Urothelium cell line (cell line): ENCODE results near the gene ARHGEF19.
"Not testable (repeated sequence)": the region's sequence is repeated elsewhere in the genome, so short reads cannot be mapped to it uniquely, and the experiment has no call there.

Experiments used
- DNase-seq: peaks from one replicate; pipeline ENCODE4 v3.0.0; 2011; ENCODE audit warnings: low spot score, mixed read lengths
- FAIRE-seq: peaks from 2 replicates; lab custom pipeline; 2011; peaks lifted over from hg19 to GRCh38; lab: Jason Lieb, UNC

The ARHGEF19 gene

DNA sequence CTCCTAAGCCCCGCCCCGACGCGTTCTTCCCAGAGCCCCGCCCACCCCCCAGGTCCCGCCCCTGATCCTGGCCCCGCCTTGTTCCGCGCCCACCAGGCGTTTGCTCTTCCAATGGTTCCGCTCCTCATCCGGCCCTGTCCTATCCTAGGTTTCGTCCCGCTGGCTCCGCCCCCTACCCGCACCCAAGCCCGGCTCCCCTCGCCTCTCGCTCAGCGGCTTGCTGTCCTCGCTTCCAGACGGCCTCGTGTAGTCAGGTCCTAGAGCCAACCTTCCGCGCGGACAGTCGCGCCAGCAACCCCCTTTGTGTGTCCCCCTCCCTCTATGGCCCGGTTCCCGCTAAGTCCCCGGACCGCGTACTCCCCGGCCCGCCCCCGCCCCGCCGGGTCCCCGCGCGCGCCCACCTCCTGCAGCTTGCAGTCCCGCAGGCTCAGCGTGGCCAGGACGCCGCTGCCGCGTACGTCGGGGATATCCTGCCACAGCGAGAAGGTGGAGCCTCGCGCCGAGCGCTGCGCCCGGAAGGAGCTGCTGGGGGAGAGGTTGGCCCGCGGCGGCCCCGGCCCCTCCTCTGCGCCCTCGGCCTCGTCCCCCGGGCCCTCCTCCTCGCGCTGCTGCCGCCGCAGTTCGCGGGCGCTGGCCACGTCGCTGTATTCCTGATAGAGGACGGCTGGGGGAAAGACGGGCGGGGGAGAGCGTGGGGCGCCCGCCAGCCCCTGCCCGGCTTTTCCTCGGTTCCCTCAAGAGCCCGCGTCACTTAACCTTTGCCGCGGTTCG is 5.7 kb downstream of the ARHGEF19 start:
- peak; percentile 98 for DNase-seq
- peak; percentile 92 for FAIRE-seq

DNA sequence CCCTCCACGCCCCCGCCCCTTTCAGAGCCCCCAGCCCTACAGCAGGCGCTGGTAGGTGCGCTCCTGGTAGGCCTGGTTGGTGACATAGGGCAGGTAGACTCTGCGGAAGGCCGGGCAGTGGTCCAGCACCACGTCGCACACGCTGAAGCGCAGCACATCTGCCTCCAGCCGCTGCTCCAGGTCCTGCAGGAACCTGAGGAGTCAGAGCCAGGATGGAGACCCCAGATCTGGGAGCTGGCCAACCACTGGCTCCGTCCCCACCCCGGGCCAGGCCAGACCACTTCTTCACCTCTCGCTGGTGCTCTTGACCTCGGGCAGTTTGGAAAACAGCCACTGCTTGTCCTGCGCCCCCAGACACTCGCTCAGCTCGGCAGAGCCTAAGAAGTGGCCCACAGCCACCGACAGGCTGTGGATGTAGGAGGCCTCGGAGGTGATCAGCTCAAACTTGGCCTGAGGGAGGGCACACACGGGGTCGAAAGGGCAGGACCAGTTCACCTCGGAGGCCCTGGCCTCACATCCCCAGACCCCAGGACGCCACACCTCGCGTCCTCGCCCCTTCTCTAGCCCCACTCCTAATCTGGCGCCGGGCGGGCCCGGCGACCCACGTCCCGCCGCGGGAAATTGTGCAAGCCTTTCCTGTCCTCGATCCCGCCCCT is 6.4 kb downstream of the ARHGEF19 start:
- DNase-seq (peak; percentile 25), FAIRE-seq (peak; percentile 5)

DNA sequence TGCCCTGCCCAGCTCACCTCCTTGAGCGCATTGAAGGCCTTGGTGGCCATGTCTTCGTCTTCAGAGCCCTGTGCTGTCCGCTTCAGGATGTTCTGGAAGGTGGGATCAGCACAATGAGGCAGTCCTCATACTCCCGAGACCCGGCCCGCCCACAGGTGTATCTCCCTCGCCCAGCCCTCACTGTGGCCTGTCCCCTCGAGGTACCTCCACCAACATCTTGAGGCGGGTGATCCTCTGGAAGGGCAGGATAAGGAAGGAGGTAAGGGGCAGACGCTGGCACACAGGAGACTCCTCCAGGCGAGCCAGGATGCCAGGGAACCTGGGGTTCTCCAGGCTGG is 7.1 kb downstream of the ARHGEF19 start:
- no peak for DNase-seq
- FAIRE-seq = no peak

DNA sequence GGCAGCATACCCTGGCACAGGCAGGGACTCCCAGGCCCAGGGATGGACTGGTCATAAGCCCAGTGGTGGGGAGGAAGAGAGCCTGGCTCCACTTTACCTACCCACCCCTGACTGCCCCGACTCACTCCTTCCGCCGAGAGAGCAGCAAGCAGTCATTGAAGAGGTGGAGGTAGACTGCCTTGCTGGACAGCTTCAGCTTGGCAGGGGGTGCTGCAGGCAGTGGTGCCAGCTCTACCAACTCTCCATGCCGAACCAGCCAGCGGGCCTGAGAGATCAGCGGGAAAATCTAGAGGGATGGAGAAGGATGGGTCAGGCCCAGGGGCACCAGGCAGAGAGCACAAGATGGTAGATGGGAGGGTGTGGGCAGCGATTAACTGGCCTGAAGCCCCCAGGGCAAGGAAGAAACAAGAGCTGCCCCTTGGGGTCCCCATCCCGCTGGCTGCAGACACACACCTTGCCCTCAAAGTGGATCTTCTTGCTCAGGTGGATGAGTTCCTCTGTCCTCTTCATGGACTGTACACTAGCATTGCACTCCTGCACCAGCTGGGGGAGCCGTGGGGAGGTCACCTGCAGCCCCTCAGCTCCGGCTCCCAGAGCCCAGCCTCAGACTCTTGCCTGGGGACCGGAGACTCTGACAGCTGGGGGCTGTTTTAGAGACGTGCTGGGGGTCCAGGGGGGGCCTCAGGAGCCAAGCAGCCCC is 7.7 kb downstream of the ARHGEF19 start:
- no peak for FAIRE-seq
- DNase-seq = no peak

DNA sequence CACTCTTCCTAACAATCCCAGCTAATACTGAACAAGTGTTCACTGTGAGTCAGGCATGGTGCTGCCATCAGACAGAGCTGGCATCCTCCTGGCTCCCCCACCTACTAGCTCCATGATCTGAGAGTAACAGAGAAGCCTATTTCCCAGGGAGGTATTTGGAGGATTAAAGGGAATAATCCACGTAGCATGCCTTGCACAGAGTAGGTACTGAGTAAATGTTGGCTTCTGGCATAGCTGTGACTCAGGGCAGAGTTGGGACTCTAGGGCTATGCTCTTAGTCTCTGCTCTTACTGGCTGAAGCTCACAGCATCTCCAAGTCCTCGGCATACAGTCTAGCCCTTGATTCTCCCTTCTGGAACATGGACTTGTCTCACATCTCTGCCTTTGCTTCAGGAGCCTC is 8.2 kb downstream of the ARHGEF19 start:
- no peak for FAIRE-seq
- DNase-seq = no peak

DNA sequence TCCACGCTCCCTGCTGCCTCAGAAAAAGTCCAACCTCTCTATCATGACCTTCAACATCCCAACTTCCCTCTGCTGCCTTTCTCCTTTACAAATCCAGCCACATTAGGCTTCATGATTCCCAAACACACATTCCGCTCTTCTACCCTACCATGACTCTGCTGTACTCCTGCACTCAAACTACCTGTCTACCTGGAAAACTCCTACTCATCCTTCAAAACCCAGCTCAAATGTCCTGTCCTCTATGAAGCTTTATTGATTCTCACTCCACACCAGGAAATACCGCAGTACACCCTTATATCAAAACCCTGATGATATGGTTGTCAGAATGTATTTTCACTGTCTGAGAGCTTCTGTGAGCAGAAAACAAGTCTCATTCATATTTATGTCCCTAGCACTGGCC is 8.9 kb downstream of the ARHGEF19 start:
- DNase-seq (no peak), FAIRE-seq (no peak)

DNA sequence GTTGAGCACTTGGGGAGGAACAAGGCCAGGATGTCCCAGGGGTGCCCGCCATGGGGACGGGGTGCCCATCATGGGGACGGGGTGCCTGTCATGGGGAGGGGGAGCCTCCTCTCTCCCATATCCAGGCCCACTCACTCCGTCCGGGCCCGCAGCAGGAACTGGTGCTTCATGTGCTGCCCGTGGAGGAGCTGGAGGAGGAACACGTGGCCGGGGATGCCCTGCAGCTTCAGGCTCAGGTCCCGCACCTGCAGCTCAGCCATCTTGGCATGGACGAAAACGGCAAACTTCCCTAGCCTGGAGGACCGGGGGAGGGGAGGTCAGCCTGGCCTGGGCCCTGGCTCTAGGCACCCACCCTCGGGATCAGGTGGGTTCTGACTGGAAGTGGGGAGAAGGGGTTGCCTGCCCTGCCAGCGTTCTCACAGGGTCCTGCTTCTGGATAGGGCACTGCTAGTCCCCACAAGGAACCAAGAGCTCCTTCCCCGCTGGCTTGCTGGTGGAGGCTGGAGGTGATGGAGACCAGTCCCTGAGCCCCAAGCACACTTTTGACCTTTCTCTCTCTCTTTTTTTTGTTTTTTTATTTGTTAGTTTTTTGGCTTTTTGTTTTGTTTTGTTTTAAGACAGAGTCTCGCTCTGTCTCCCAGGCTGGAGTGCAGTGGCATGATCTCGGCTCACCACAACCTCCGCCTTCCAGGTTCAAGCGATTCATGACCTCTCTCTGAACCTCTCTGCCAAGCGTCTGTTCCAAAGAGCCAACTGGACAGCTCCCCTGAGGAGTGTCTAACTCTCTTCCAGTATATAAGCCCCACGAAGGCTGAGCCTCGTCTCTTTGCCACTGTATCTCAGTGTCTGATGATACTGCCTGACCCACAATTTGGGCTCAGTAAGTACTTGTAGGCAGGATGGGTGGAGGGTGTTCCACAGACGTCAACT is 9.9 kb downstream of the ARHGEF19 start:
- no peak for FAIRE-seq
- no peak for DNase-seq

DNA sequence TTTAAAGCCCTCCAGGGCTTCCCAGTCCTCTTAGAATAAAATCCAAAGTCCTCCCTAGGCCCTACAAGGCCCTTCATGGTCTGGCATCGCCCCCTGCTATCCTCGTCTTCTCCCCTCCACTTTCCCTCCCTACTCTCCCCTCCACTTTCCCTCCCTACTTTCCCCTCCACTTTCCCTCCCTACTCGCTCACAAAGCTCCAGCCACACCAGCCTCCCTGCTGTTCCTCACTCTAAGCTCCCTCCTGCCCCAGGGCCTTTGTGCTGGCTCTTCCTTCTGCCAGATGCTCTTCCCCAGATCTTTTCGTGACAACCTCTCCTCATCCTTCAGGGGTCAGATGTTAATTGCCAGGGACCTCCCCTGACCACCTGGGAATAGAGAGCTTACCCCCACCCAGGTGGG is 12.8 kb downstream of the ARHGEF19 start:
- FAIRE-seq (no peak), DNase-seq (no peak)

DNA sequence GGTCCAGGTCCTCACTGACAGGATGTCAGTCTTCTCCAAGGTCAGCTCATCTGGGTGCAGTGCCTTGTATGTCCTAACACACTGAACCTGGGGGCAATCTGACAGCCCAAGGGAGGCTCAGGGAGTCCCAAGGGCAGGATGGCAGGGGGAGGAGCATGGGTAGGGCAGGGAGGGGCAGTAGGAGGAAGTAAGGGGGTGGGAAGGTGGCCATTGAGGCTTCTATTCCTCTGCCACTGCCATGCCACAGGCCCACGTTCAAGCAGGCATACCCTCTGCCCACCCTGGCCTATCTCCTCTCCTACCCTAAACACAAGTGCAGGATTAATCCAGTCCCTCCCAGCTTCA is 13.3 kb downstream of the ARHGEF19 start:
- DNase-seq = no peak
- no peak for FAIRE-seq

DNA sequence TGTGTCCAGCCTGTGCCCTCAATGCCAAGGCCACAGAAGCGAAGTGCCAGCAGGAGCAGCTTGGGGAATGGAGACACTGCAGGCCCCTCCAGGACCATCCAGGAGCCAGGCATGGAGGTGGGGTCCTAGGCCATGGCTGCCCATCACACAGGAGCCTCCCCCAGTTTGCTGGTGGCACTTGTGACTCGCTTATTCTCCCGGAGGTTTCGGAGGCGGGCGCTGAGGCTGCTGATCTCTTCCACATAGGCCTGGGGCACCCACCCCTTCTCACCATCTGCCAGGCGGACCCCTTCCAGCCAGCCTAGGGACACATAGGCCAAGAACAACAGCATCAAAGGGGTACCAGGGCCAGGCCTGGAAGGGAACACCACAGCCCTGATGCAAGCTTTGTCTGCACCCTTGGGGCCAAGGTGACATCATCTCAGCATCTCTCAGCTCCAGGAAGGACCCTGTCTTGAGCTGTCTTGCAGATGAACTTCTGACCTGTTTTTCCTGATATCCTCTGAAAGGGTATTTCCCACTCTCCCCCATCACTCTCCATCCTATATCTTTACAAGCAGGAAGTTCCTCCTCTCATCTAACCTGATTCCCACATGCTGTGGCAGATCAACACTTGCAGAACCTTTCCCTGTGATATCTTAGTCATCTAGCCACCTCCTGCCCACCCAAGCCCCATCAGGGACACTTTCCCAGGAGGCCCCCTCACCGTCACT is 13.9 kb downstream of the ARHGEF19 start:
- FAIRE-seq = no peak
- no peak for DNase-seq

DNA sequence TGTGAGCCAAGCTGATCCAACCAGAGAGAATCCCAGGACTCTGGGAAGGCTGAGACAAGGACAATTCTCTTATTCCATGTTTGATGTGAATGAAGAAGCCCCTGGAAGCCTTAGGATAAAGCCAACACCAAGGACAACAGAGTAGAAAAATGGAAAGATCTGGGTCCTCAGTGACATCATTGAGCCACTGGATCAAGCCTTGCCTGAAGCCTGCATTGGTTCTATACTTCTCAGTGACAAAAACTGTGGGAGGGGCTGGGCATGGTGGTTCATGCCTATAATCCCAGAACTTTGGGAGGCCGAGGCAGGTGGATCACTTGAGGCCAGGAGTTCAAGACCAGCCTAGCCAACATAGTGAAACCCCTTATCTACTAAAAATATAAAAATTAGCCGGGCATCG is 15.6 kb downstream of the ARHGEF19 start:
- DNase-seq = no peak
- no peak for FAIRE-seq

DNA sequence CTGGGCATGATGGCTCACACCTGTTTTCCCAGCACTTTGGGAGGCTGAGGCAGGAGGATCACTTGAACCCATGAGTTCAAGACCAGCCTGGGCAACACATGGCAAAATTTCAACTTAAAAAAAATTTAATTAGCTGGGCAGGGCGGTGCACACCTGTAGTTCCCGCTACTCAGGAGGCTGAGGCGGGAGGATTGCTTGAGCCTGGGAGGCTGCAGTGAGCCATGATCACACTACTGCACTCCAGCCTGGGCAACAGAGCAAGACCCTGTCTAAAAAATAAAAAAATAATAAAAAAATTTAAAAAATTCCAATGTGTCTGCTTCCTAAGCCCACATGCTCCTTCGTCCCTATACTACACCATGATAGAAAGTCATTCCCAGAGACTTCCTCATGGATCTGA is 16.3 kb downstream of the ARHGEF19 start:
- not testable (repeated sequence) for DNase-seq, FAIRE-seq

DNA sequence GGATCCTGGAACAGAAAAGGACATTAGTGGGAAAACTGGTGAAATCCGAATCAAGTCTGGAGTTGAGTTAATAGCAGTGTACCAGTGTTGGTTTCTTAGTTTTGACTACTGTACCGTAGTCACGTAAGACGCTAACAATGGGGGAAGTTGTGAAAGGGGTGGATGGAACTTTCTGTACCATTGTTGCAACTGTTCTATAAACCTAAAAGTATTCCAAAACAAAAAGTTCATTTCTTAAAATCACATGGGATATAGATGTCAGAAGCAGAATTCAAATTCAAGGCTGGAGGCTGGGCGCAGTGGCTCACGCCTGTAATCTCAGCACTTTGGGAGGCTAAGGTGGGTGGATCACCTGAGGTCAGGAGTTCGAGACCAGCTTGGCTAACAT is 16.9 kb downstream of the ARHGEF19 start:
- FAIRE-seq (no peak), DNase-seq (no peak)

DNA sequence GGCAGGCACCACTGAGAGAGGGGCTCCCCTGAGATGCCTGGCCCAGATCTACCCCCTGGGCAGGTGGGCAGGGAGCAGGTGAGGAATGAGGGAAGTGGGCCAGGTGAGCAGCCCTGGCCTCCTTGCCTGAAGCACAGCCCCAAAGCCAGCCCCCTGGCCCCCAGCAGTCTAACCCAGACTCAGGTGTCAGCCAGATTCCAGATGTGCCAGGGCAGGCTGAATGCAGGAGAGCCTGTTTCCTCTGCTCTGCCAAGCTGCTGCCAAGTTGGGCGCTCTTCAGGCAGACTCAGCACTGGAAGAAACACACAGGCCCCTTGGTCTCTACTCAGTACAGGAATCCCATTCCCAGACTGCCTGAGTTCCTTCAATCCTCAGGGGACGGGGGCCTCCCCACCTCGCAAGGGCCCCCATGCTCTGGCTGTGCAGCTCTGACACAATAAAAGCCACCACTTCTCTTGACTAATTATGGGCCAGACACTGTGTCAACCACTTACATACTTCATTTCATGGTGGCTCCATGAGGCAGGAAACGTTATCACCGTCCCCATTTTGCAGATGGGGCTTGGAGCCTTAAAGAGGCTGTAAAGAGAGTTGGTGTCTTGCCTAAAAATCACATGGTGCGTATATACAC is 20.4 kb downstream of the ARHGEF19 start:
- FAIRE-seq = no peak
- DNase-seq = no peak

DNA sequence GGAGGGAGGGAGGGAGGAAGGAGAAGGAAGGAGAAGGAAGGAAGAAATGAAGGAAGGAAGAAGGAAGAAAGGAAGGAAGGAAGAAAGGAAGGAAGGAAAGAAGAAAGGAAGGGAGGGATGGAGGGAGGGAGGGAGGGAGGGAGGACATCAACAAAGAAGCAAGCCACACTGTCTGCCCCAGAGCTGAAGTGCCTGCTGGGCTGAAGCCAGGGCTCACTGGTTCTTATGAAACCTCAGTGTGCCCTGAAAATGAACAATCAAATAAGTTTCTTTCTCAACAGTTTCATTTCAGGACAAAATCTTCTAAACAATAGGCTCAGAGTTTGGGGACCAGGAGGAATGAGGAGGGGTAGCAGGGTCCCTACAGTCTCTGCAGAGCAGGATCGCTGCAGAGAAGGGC is 21.1 kb downstream of the ARHGEF19 start:
- FAIRE-seq (no peak), DNase-seq (no peak)

DNA sequence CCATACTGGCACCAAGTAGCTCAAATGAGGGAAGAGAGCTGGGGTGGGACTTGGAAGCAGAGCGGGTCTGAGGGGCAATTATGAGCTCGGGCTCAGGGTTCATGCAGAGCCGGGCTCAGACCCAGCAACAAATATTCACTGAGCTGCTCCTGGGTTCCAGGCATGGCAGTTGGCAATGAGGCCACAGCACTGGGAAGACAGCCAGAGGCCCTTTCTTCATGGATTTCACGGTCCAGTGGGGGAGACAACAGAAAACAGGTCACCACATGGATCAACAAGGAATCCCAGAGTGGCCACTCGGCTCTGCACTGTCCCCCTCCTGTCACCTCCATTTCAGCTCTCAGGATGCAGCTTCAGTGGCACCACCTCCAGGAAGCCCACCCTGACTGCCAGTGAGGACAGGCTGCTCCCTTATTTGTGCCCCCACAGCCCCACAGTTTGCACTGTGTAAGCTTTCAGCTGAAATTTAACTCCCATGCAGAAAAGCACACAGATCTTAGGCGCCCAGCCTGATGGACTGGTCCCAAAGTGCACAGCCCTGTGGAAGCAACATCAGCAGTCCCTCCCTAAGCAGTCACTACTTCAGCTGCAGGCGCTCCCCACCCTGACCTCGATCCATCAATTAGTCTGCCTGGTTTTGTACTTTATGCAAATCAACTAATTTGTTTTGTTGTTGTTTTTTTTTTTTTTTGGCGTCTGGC is 22.4 kb downstream of the ARHGEF19 start:
- FAIRE-seq (no peak), DNase-seq (no peak)

DNA sequence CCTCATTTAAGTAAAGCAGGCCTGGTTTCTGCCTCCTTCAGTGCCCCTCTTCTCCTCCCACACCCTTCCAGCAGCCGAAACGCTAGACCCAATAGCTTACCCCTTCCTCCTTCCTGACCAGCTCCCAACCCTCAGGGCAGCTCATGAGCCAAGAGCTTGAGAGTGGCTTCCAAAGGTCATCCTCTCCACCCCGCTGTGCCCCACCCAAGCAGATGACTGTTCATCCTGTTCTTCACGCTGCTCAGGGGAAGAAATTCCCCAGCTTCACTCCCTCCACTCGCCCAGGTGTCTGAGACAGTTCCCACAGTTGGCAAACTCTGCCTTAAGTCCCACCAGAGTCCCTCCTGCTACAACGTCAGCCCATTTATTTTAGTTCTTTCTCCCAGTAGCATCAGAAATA is 23.4 kb downstream of the ARHGEF19 start:
- no peak for DNase-seq
- no peak for FAIRE-seq

DNA sequence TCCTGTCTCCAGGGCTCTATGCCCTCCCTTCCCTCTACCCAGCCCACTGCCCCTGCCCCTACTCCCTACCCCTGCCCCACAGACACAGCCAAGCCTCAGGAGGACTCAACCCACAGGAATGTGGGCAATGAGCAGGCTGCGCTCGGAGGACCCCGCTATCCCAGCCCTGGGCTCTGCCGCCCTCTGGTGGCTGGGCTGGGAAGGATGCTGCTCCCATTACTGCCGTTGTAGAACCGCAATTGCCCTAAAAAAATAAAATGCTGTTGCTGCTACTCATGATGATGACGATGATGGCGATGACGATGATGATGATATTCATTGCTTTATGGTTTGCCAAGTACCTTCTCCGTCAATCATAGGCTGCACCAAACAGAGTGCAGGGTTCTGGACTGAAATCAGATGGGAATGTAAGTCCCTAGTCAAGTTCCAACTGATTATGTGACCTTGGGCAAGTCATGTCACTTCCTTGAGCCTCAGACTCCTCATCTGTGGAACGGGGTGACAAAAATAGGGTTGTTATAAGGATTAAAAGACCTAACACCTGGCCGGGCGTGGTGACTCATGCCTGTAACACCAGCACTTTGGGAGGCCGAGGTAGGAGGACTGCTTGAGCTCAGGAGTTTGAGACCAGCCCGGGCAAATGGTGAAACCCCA is 24.6 kb downstream of the ARHGEF19 start:
- DNase-seq (peak; percentile 84), FAIRE-seq (no peak)

DNA sequence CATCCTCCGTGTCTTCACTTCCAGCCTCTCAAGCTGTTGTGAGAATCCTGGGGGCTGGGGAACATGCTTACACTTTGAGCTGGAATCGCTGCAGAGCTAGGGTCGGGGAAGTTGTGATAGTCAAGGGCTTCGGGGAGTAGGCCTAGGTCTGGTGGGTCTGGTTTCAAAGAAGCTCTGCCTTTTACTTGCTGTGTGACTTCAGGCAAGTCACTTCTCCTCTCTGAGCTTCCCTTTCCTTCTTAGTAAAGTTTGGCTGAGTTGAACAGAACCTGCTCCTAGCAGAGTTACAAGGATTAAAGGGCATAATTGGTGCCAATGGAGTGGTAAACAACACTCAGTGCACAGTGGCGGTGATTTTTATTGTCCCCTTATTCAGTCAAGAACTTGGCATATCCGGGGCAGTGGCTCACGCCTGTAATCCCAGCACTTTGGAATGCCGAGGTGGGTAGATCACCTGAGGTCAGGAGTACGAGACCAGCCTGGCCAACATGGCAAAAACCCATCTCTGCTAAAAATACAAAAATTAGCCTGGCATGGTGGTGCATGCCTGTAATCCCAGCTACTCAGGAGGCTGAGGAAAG is 25.7 kb downstream of the ARHGEF19 start:
- DNase-seq (no peak), FAIRE-seq (no peak)
